Bronchial epithelial cell (primary cell): ENCODE data around the gene DDC. TPM values are rescaled to one million over a fixed set of nuclear protein-coding genes. Genes with fewer than 3 reads are reported as not detected.

Experiments
- DNase-seq: peaks from one replicate; pipeline ENCODE4 v3.0.0-alpha.2; 2010; ENCODE audit warnings: low read depth
- FAIRE-seq: peaks from 2 replicates; lab custom pipeline; 2011; peaks lifted over from hg19 to GRCh38; lab: Jason Lieb, UNC
- H3K27me3 ChIP-seq: 2 replicates; pipeline ENCODE4 v1.5.1; 2011; ENCODE audit warnings: low read length; ENCODE audit not compliant: control insufficient read depth, insufficient read depth
- H3K36me3 ChIP-seq: 2 replicates; pipeline ENCODE4 v1.5.1; 2011; ENCODE audit warnings: low read length; ENCODE audit not compliant: control insufficient read depth, insufficient read depth
- H3K4me3 ChIP-seq: 2 replicates; pipeline ENCODE4 v1.5.1; 2011; ENCODE audit warnings: mild to moderate bottlenecking, low read depth, low read length, control low read depth
- total RNA-seq: library from RNA; depleted of rRNA; stranded (reverse); fragments of >200 nt; gene quantifications from 2 replicates; pipeline ENCODE4 v1.2.1, GENCODE V29; 2014
- TF ChIP-seq, protein P1 (sequence below): IDR thresholded peaks from 2 replicates; pipeline ENCODE4 v1.5.1; 2011; ENCODE audit warnings: mild to moderate bottlenecking, moderate library complexity, low read length, control low read depth, inconsistent platforms; ENCODE audit not compliant: insufficient read depth, severe bottlenecking

DDC gene
- total RNA-seq, 1 donor from 2014 or later, result not detected

GRCh38 chr7:50415844-50416364 is 149.3 kb downstream of the DDC start:
- no peak for FAIRE-seq
- no peaks in the 10 kb centered on the region for H3K27me3 ChIP-seq
- no peak overlapping the region for H3K4me3 ChIP-seq
- H3K36me3 ChIP-seq, result no peaks in the 10 kb centered on the region
- TF ChIP-seq, protein P1, sequence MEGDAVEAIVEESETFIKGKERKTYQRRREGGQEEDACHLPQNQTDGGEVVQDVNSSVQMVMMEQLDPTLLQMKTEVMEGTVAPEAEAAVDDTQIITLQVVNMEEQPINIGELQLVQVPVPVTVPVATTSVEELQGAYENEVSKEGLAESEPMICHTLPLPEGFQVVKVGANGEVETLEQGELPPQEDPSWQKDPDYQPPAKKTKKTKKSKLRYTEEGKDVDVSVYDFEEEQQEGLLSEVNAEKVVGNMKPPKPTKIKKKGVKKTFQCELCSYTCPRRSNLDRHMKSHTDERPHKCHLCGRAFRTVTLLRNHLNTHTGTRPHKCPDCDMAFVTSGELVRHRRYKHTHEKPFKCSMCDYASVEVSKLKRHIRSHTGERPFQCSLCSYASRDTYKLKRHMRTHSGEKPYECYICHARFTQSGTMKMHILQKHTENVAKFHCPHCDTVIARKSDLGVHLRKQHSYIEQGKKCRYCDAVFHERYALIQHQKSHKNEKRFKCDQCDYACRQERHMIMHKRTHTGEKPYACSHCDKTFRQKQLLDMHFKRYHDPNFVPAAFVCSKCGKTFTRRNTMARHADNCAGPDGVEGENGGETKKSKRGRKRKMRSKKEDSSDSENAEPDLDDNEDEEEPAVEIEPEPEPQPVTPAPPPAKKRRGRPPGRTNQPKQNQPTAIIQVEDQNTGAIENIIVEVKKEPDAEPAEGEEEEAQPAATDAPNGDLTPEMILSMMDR, result no peak
- no peak for DNase-seq

DNA sequence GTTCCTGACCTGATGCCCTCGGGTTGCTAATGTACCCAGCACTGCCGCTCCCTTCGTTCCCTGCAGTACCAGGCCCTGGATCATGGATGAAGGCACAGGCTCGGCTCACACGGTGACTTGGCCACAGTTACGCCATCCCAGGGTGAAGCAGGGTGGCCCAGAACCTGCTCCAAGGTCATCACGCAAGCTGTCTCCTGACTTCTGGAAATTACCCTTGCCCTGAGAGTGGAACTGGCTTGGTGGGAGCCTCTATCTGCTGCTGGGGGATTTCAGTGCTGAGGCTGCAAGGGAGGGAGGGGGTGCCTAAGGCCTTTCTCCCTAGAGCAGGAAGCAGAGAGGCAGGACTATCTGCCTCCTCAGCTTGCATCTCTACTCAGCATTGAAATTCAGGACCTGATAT is 151.6 kb downstream of the DDC start:
- H3K36me3 ChIP-seq, result no peaks in the 10 kb centered on the region
- no peak overlapping the region for H3K4me3 ChIP-seq
- H3K27me3 ChIP-seq, result no peaks in the 10 kb centered on the region
- no peak for DNase-seq
- TF ChIP-seq, protein P1, result no peak
- no peak for FAIRE-seq

- H3K36me3 ChIP-seq, result no peaks in the 10 kb centered on the region
- TF ChIP-seq, protein P1, result no peak
- FAIRE-seq (no peak), DNase-seq (no peak)
- no peak overlapping the region for H3K4me3 ChIP-seq
- H3K27me3 ChIP-seq, result no peaks in the 10 kb centered on the region
These were observed 152.2 kb downstream of the DDC start for GRCh38 chr7:50412973-50413372.

GRCh38 chr7:50411332-50411731 is 153.9 kb downstream of the DDC start:
- no peak for DNase-seq

GRCh38 chr7:50409856-50410745 is 155.1 kb downstream of the DDC start:
- Histone ChIP-seq H3K27me3 (no peaks in the 10 kb centered on the region), H3K36me3 (no peaks in the 10 kb centered on the region), H3K4me3 (no peak overlapping the region)
- FAIRE-seq (no peak), DNase-seq (no peak)
- TF ChIP-seq, protein P1, result no peak

More at GRCh38 chr7:50411332-50411731, 153.9 kb downstream of the DDC start:
- H3K27me3 ChIP-seq, result no peaks in the 10 kb centered on the region
- TF ChIP-seq, protein P1, result no peak
- no peaks in the 10 kb centered on the region for H3K36me3 ChIP-seq
- no peak overlapping the region for H3K4me3 ChIP-seq
- no peak for FAIRE-seq

Other genes with a start within 250 kb of the DDC start
- gene FIGNL1, start 115.1 kb downstream of the DDC start, total RNA-seq, result 12.4 and 18.1 TPM in 2 replicates
- 65.9 and 67.7 TPM in 2 replicates for gene GRB10, start 217.5 kb upstream of the DDC start, total RNA-seq